OCI-LY7 (cell line): Measurements from ENCODE around the gene COP1. TPM values are rescaled to one million over a fixed set of nuclear protein-coding genes. Genes with fewer than 3 reads are reported as not detected.

Experiments
- BruUV-seq: library from RNA; stranded (reverse); fragments of 400-500 nt; replicated peaks from 2 replicates; lab custom pipeline; 2021; lab: Mats Ljungman, UMichigan
- CTCF ChIA-PET: fragments of 300-600 bp; sonication (Branson Sonifier 250); formaldehyde crosslinking; loops from one replicate; lab custom pipeline; 2022; ENCODE audit warnings: antibody characterized with exemption; ENCODE audit not compliant: unreplicated experiment; lab: Charles Lee
- POLR2A ChIA-PET: fragments of 300-600 bp; sonication (Branson Sonifier 250); formaldehyde crosslinking; loops from one replicate; lab custom pipeline; 2022; ENCODE audit warnings: antibody characterized with exemption; lab: Charles Lee
- DNase-seq: peaks from one replicate; pipeline ENCODE4 v3.0.0-alpha.2; 2015; ENCODE audit warnings: low spot score
- H2AFZ ChIP-seq: fragments of 200-600 bp; sonication (generic), shearing (Covaris generic); 2 replicates; pipeline ENCODE4 v1.6.1; 2014; ENCODE audit warnings: mild to moderate bottlenecking, antibody characterized with exemption, low read length, moderate library complexity
- H3K27ac ChIP-seq: fragments of 200-600 bp; sonication (generic); 2 replicates; pipeline ENCODE4 v1.5.1; 2014; ENCODE audit warnings: mixed run types, low read depth, mild to moderate bottlenecking, moderate library complexity, low read length, inconsistent platforms; ENCODE audit not compliant: poor library complexity, severe bottlenecking
- H3K36me3 ChIP-seq: fragments of 200-600 bp; sonication (generic); 2 replicates; pipeline ENCODE4 v1.6.1; 2014; ENCODE audit warnings: mild to moderate bottlenecking, antibody characterized with exemption, low read length, moderate library complexity, mixed read lengths; ENCODE audit not compliant: insufficient read depth
- H3K4me1 ChIP-seq: fragments of 200-600 bp; sonication (generic); 2 replicates; pipeline ENCODE4 v1.5.1; 2014; ENCODE audit warnings: mild to moderate bottlenecking, low read length; ENCODE audit not compliant: insufficient read depth, poor library complexity, severe bottlenecking
- H3K4me2 ChIP-seq: fragments of 200-600 bp; sonication (generic); 2 replicates; pipeline ENCODE4 v1.6.1; 2014; ENCODE audit warnings: mild to moderate bottlenecking, low read length
- H3K4me3 ChIP-seq: fragments of 200-600 bp; sonication (generic); 2 replicates; pipeline ENCODE4 v1.5.1; 2014; ENCODE audit warnings: mild to moderate bottlenecking, low read depth, low read length; ENCODE audit not compliant: poor library complexity, severe bottlenecking
- H3K79me2 ChIP-seq: fragments of 200-600 bp; sonication (generic); 2 replicates; pipeline ENCODE4 v1.6.1; 2016; ENCODE audit warnings: low read depth, mild to moderate bottlenecking, low read length, moderate library complexity, mixed read lengths; ENCODE audit not compliant: insufficient read depth
- H3K9me2 ChIP-seq: fragments of 200-600 bp; sonication (generic); 2 replicates; pipeline ENCODE4 v1.6.1; 2016; ENCODE audit warnings: mild to moderate bottlenecking, low read length, mixed read lengths; ENCODE audit not compliant: insufficient read depth
- H3K9me3 ChIP-seq: fragments of 200-600 bp; sonication (generic); 2 replicates; pipeline ENCODE4 v1.6.1; 2014; ENCODE audit warnings: mild to moderate bottlenecking, mixed run types, low read length, mixed read lengths
- H4K20me1 ChIP-seq: fragments of 200-600 bp; sonication (generic); 2 replicates; pipeline ENCODE4 v1.6.1; 2014; ENCODE audit warnings: mild to moderate bottlenecking, antibody characterized with exemption, low read length, moderate library complexity, mixed read lengths; ENCODE audit not compliant: insufficient read depth
- CTCF ChIP-seq: fragments of 200-600 bp; sonication (generic); conservative IDR thresholded peaks from 2 replicates; pipeline ENCODE4 v1.5.1; 2014; ENCODE audit warnings: mild to moderate bottlenecking, antibody characterized with exemption, low read length, moderate library complexity, mixed read lengths
- EZH2phosphoT487 ChIP-seq: fragments of 200-600 bp; sonication (generic); IDR thresholded peaks from 2 replicates; pipeline ENCODE4 v1.6.1; 2018; ENCODE audit warnings: low read depth, borderline replicate concordance, mild to moderate bottlenecking, mixed run types, antibody characterized with exemption, low read length, moderate library complexity, mixed read lengths
- intact Hi-C: fragments of 100-400 bp; cut with micrococcal nuclease; formaldehyde crosslinking; loops from one replicate; pipeline ENCODE4 v1.10.0; 2022; ENCODE audit not compliant: unreplicated experiment
- total RNA-seq, 2 experiments: library from RNA; depleted of rRNA in 1 of 2; stranded (reverse); fragments of >200 nt in 1 of 2; shearing (Covaris generic) in 1 of 2; gene quantifications; 2 replicates each; pipeline ENCODE4 v1.2.3, GENCODE V29; 2014 to 2022

The COP1 gene
- total RNA-seq, 2 experiments from 2014 or later, result 75.2 to 76.9 TPM

- Histone ChIP-seq H3K79me2 (peaks cover 58% of the 10 kb centered on the region; the same call in 1 of the 2 replicates), H3K9me3 (no peaks in the 10 kb centered on the region), H3K9me2 (no peaks in the 10 kb centered on the region), H3K4me3 (no peak overlapping the region), H3K36me3 (peaks cover 72% of the 10 kb centered on the region), H4K20me1 (no peaks in the 10 kb centered on the region), H3K4me2 (no peak overlapping the region), H3K27ac (no peak overlapping the region), H3K4me1 (peaks cover 9% of the 10 kb centered on the region), H2AFZ (no peak overlapping the region)
- BruUV-seq, result no TSS peak
- no peak for TF ChIP-seq EZH2phosphoT487
- TF ChIP-seq CTCF, result no peak
- intact Hi-C loops, result no loop called here
- ChIA-PET POLR2A (interaction anchor here (1.1 to 1.3 kb wide), 2 partner anchors 12 to 18 kb away, joined by 3 to 4 read pairs; no protein-coding TSS in a partner anchor), CTCF (no interaction called here)
- DNase-seq, result no peak
These were observed 39.9 kb downstream of the COP1 start for GRCh38 chr1:176167210-176167609.

GRCh38 chr1:176165573-176165972, 41.5 kb downstream of the COP1 start:
- BruUV-seq, result no TSS peak
- ChIA-PET POLR2A (interaction anchor here (1.2 kb wide), 1 partner anchor 14 kb away, joined by 4 read pairs; no protein-coding TSS in a partner anchor), CTCF (no interaction called here)
- H4K20me1 ChIP-seq, result no peaks in the 10 kb centered on the region
- H3K36me3 ChIP-seq, result peaks cover 75% of the 10 kb centered on the region
- no peaks in the 10 kb centered on the region for H3K9me2 ChIP-seq
- intact Hi-C loops, result no loop called here
- H3K27ac ChIP-seq, result no peak overlapping the region
- no peak overlapping the region for H2AFZ ChIP-seq
- H3K4me2 ChIP-seq, result no peak overlapping the region
- H3K79me2 ChIP-seq, result peaks cover 53% of the 10 kb centered on the region; the same call in 1 of the 2 replicates
- H3K4me3 ChIP-seq, result no peak overlapping the region
- no peaks in the 10 kb centered on the region for H3K9me3 ChIP-seq
- DNase-seq, result no peak
- peaks cover 9% of the 10 kb centered on the region for H3K4me1 ChIP-seq
- TF ChIP-seq CTCF (no peak), EZH2phosphoT487 (no peak)

- intact Hi-C loops, result no loop called here
- DNase-seq, result no peak
- H3K79me2 ChIP-seq, result peaks cover 56% of the 10 kb centered on the region; the same call in 1 of the 2 replicates
These were observed 42.9 kb downstream of the COP1 start for GRCh38 chr1:176164014-176164678.

More at GRCh38 chr1:176164014-176164678, 42.9 kb downstream of the COP1 start:
- ChIA-PET POLR2A (interaction anchor here (0.6 to 1.0 kb wide), 2 partner anchors 43 to 44 kb away, joined by 3 read pairs; partner anchors contain the start of gene COP1), CTCF (no interaction called here)
- Histone ChIP-seq H4K20me1 (no peaks in the 10 kb centered on the region), H3K4me1 (peaks cover 9% of the 10 kb centered on the region), H3K9me2 (no peaks in the 10 kb centered on the region), H2AFZ (no peak overlapping the region), H3K9me3 (peaks cover 2% of the 10 kb centered on the region; the same call in 1 of the 2 replicates), H3K36me3 (peaks cover 78% of the 10 kb centered on the region), H3K4me2 (no peak overlapping the region), H3K27ac (no peak overlapping the region), H3K4me3 (no peak overlapping the region)
- no peak for TF ChIP-seq EZH2phosphoT487
- TF ChIP-seq CTCF, result no peak
- no TSS peak for BruUV-seq
